H9 (cell line): ENCODE measurements around the gene ZNF728. TPM values are rescaled to one million over a fixed set of nuclear protein-coding genes. Genes with fewer than 3 reads are reported as not detected.

Experiments
- DNase-seq: peaks from one replicate; pipeline ENCODE4 v3.0.0-alpha.2; 2017
- H2AFZ ChIP-seq: one replicate; pipeline ENCODE4 v1.6.1; 2013; ENCODE audit warnings: mild to moderate bottlenecking, low read length, control low read depth, moderate library complexity
- H2AK5ac ChIP-seq: 2 replicates; pipeline ENCODE4 v1.6.1; 2013; ENCODE audit warnings: low read length, control low read depth, mixed read lengths; ENCODE audit not compliant: insufficient read length
- H2BK120ac ChIP-seq: one replicate; pipeline ENCODE4 v1.6.1; 2013; ENCODE audit warnings: low read depth, mild to moderate bottlenecking, low read length, control low read depth, inconsistent platforms; ENCODE audit not compliant: poor library complexity, severe bottlenecking
- H2BK12ac ChIP-seq: 2 replicates; pipeline ENCODE4 v1.6.1; 2013; ENCODE audit warnings: low read length, control low read depth, mixed read lengths, low read depth; ENCODE audit not compliant: insufficient read length
- H2BK15ac ChIP-seq: 2 replicates; pipeline ENCODE4 v1.6.1; 2013; ENCODE audit warnings: low read depth, low read length, control low read depth
- H2BK20ac ChIP-seq: one replicate; pipeline ENCODE4 v1.6.1; 2013; ENCODE audit warnings: low read depth, mild to moderate bottlenecking, low read length, control low read depth, inconsistent platforms; ENCODE audit not compliant: poor library complexity, severe bottlenecking
- H2BK5ac ChIP-seq: 2 replicates; pipeline ENCODE4 v1.6.1; 2013; ENCODE audit warnings: low read length, control low read depth, mixed read lengths; ENCODE audit not compliant: insufficient read length
- H3K14ac ChIP-seq: 2 replicates; pipeline ENCODE4 v1.6.1; 2013; ENCODE audit warnings: low read length, control low read depth; ENCODE audit not compliant: insufficient read depth
- H3K18ac ChIP-seq: 2 replicates; pipeline ENCODE4 v1.6.1; 2013; ENCODE audit warnings: low read depth, mild to moderate bottlenecking, mixed read lengths, low read length, control low read depth; ENCODE audit not compliant: insufficient read length
- H3K23ac ChIP-seq: 2 replicates; pipeline ENCODE4 v1.6.1; 2013; ENCODE audit warnings: low read length, control low read depth, mixed read lengths, low read depth; ENCODE audit not compliant: insufficient read length
- H3K23me2 ChIP-seq: 2 replicates; pipeline ENCODE4 v1.6.1; 2013; ENCODE audit warnings: low read depth, mild to moderate bottlenecking, mixed read lengths, low read length, control low read depth; ENCODE audit not compliant: insufficient read length, poor library complexity, severe bottlenecking
- H3K27ac ChIP-seq: 2 replicates; pipeline ENCODE4 v1.5.1; 2013; ENCODE audit warnings: low read length, control low read depth, mixed read lengths, low read depth; ENCODE audit not compliant: insufficient read length
- H3K27me3 ChIP-seq: 2 replicates; pipeline ENCODE4 v1.6.1; 2013; ENCODE audit warnings: low read length, control low read depth, inconsistent platforms; ENCODE audit not compliant: insufficient read depth
- H3K4ac ChIP-seq: 2 replicates; pipeline ENCODE4 v1.6.1; 2013; ENCODE audit warnings: low read depth, mild to moderate bottlenecking, control low read depth, inconsistent platforms, low read length, moderate library complexity
- H3K4me1 ChIP-seq: 2 replicates; pipeline ENCODE4 v1.6.1; 2013; ENCODE audit warnings: low read length, control low read depth, inconsistent platforms; ENCODE audit not compliant: insufficient read depth
- H3K4me2 ChIP-seq: 2 replicates; pipeline ENCODE4 v1.6.1; 2013; ENCODE audit warnings: low read length, control low read depth, mixed read lengths; ENCODE audit not compliant: insufficient read length, insufficient read depth
- H3K56ac ChIP-seq: 2 replicates; pipeline ENCODE4 v1.6.1; 2013; ENCODE audit warnings: low read depth, mild to moderate bottlenecking, mixed read lengths, low read length, control low read depth; ENCODE audit not compliant: insufficient read length
- H3K79me1 ChIP-seq: 2 replicates; pipeline ENCODE4 v1.6.1; 2013; ENCODE audit warnings: low read depth, mild to moderate bottlenecking, moderate library complexity, low read length, control low read depth, inconsistent platforms; ENCODE audit not compliant: insufficient read depth, poor library complexity, severe bottlenecking
- H3K79me2 ChIP-seq: 2 replicates; pipeline ENCODE4 v1.6.1; 2013; ENCODE audit warnings: low read length, control low read depth, inconsistent platforms; ENCODE audit not compliant: insufficient read depth
- H3K9ac ChIP-seq: 2 replicates; pipeline ENCODE4 v1.6.1; 2013; ENCODE audit warnings: low read length, control low read depth, mixed read lengths; ENCODE audit not compliant: insufficient read length; ENCODE audit errors: extremely low read depth
- H3K9me3 ChIP-seq: one replicate; pipeline ENCODE4 v1.6.1; 2013; ENCODE audit warnings: low read depth, low read length, inconsistent platforms; ENCODE audit not compliant: control insufficient read depth
- H3T11ph ChIP-seq: one replicate; pipeline ENCODE4 v1.6.1; 2013; ENCODE audit warnings: mild to moderate bottlenecking, low read length, control low read depth, inconsistent platforms
- H4K20me1 ChIP-seq: one replicate; pipeline ENCODE4 v1.6.1; 2013; ENCODE audit not compliant: control insufficient read depth, insufficient read length, insufficient read depth
- H4K5ac ChIP-seq: 2 replicates; pipeline ENCODE4 v1.6.1; 2013; ENCODE audit warnings: low read depth, mild to moderate bottlenecking, mixed read lengths, low read length, control low read depth; ENCODE audit not compliant: insufficient read length
- H4K8ac ChIP-seq: replicated peaks from 2 replicates; pipeline ENCODE4 v1.6.1; 2013; ENCODE audit warnings: low read length, control low read depth, mixed read lengths, low read depth; ENCODE audit not compliant: insufficient read length
- H4K91ac ChIP-seq: 2 replicates; pipeline ENCODE4 v1.6.1; 2013; ENCODE audit warnings: low read depth, mild to moderate bottlenecking, moderate library complexity, mixed read lengths, low read length, control low read depth; ENCODE audit not compliant: insufficient read length
- H3K27ac Mint-ChIP-seq, 3 experiments: 2 replicates in 2 of 3; 3 replicates in 1 of 3; pipeline ENCODE4 v1.8.0; 2020 to 2021; ENCODE audit warnings: mixed read lengths in 3 of 3, mild to moderate bottlenecking in 1 of 3, moderate library complexity in 1 of 3
- H3K27me3 Mint-ChIP-seq: 2 replicates; pipeline ENCODE4 v1.8.0; 2021; ENCODE audit warnings: low read depth, mild to moderate bottlenecking, moderate library complexity, mixed read lengths
- H3K36me3 Mint-ChIP-seq, 3 experiments: 2 replicates in 2 of 3; 3 replicates in 1 of 3; pipeline ENCODE4 v1.8.0; 2020 to 2021; ENCODE audit warnings: low read depth in 3 of 3, mixed read lengths in 3 of 3; ENCODE audit not compliant: insufficient read depth in 1 of 3
- H3K4me1 Mint-ChIP-seq, 2 experiments: 2 replicates each; pipeline ENCODE4 v1.8.0; 2020; ENCODE audit warnings: mixed read lengths in 2 of 2
- H3K4me3 Mint-ChIP-seq, 2 experiments: 2 replicates in 1 of 2; 3 replicates in 1 of 2; pipeline ENCODE4 v1.8.0; 2020 to 2021; ENCODE audit warnings: mild to moderate bottlenecking in 2 of 2, mixed read lengths in 2 of 2, moderate library complexity in 1 of 2
- H3K9me3 Mint-ChIP-seq, 2 experiments: 2 replicates in 1 of 2; 3 replicates in 1 of 2; pipeline ENCODE4 v1.8.0; 2020; ENCODE audit warnings: mild to moderate bottlenecking in 2 of 2, mixed read lengths in 2 of 2, moderate library complexity in 1 of 2
- WGBS: extraction: QIAGEN DNeasy Blood & Tissue Kit; methylation state at CpG from one replicate; pipeline ENCODE4 v1.1.7; 2013; ENCODE audit warnings: missing lambda C conversion rate, low lambda C conversion rate, mixed read lengths; ENCODE audit not compliant: insufficient read length; ENCODE audit errors: extremely low coverage; 5-methylcytosine and 5-hydroxymethylcytosine counted together
- total RNA-seq: library from RNA; stranded (reverse); gene quantifications from 2 replicates; pipeline ENCODE4 v1.2.1, GENCODE V29; 2021
- TF ChIP-seq, protein P1 (sequence below): fragments of 200-600 bp; sonication (generic); conservative IDR thresholded peaks from 3 replicates; pipeline ENCODE4 v1.8.0; 2021; ENCODE audit warnings: antibody characterized with exemption, mild to moderate bottlenecking

The ZNF728 gene
- total RNA-seq, 1 experiment from 2014 or later = not detected

- no peak overlapping the region for H3K27ac Mint-ChIP-seq
Measured at GRCh38 chr19:23033721-23034120, 30.7 kb upstream of the ZNF728 start.

More at GRCh38 chr19:23033721-23034120, 30.7 kb upstream of the ZNF728 start:
- peaks cover 48 to 49% of the 10 kb centered on the region in 2 experiments for H3K9me3 Mint-ChIP-seq
- Histone ChIP-seq H3K4me2 (no peak overlapping the region), H2BK15ac (no peak overlapping the region), H2AK5ac (no peak overlapping the region), H3K9me3 (peaks cover 24% of the 10 kb centered on the region), H3K27ac (no peak overlapping the region), H4K91ac (no peak overlapping the region), H2AFZ (no peak overlapping the region), H3K23me2 (no peaks in the 10 kb centered on the region), H3K4me1 (no peaks in the 10 kb centered on the region), H3K23ac (no peak overlapping the region), H3K56ac (no peak overlapping the region), H3K79me2 (no peaks in the 10 kb centered on the region), H4K8ac (no peak overlapping the region), H3K4ac (no peak overlapping the region), H3K9ac (no peak overlapping the region), H3K27me3 (no peaks in the 10 kb centered on the region), H3T11ph (no peak overlapping the region), H3K79me1 (no peaks in the 10 kb centered on the region), H3K14ac (no peak overlapping the region), H2BK5ac (no peak overlapping the region), H4K20me1 (no peaks in the 10 kb centered on the region), H2BK12ac (no peak overlapping the region), H4K5ac (no peak overlapping the region), H2BK120ac (no peak overlapping the region), H3K18ac (no peak overlapping the region), H2BK20ac (no peak overlapping the region)
- no peak for DNase-seq
- H3K4me1 Mint-ChIP-seq = no peaks in the 10 kb centered on the region; a peak in 1 of 4 replicates
- no CpG with 5 or more reads among the region's 2 CpGs for WGBS
- H3K27me3 Mint-ChIP-seq = peaks cover 8% of the 10 kb centered on the region
- peaks cover 7 to 26% (median 22%) of the 10 kb centered on the region in 3 experiments; a peak in 6 of 7 replicates for H3K36me3 Mint-ChIP-seq
- H3K4me3 Mint-ChIP-seq = no peak overlapping the region
- TF ChIP-seq, protein P1, sequence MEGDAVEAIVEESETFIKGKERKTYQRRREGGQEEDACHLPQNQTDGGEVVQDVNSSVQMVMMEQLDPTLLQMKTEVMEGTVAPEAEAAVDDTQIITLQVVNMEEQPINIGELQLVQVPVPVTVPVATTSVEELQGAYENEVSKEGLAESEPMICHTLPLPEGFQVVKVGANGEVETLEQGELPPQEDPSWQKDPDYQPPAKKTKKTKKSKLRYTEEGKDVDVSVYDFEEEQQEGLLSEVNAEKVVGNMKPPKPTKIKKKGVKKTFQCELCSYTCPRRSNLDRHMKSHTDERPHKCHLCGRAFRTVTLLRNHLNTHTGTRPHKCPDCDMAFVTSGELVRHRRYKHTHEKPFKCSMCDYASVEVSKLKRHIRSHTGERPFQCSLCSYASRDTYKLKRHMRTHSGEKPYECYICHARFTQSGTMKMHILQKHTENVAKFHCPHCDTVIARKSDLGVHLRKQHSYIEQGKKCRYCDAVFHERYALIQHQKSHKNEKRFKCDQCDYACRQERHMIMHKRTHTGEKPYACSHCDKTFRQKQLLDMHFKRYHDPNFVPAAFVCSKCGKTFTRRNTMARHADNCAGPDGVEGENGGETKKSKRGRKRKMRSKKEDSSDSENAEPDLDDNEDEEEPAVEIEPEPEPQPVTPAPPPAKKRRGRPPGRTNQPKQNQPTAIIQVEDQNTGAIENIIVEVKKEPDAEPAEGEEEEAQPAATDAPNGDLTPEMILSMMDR = no peak
